Tibial nerve (tissue), 4 donors: ENCODE data around the gene MYRFL. TPM values are rescaled to one million over a fixed set of nuclear protein-coding genes. Genes with fewer than 3 reads are reported as not detected.
"Not testable (repeated sequence)": the region's sequence is repeated elsewhere in the genome, so short reads cannot be mapped to it uniquely, and the experiment has no call there.

Experiments
- DNase-seq, 2 donors: peaks; one replicate each; pipeline ENCODE4 v3.0.0-alpha.2; 2019; ENCODE audit warnings: low spot score in 2 of 2
- H3K27ac ChIP-seq, 4 donors: fragments of 200-600 bp; sonication (generic) in 3 of 4; one replicate each; pipeline ENCODE4 v1.5.1; 2017 to 2019; ENCODE audit warnings: mild to moderate bottlenecking in 1 of 4
- H3K27me3 ChIP-seq, 2 donors: fragments of 200-600 bp; sonication (generic) in 1 of 2; one replicate each; pipeline versions ENCODE4 v1.5.1 to v1.6.0; 2017 to 2019
- H3K36me3 ChIP-seq, 3 donors: fragments of 200-600 bp; sonication (generic); one replicate each; pipeline ENCODE4 v1.5.1; 2018 to 2019
- H3K4me1 ChIP-seq, 4 donors: fragments of 200-600 bp; sonication (generic) in 3 of 4; one replicate each; pipeline ENCODE4 v1.5.1; 2017 to 2019
- H3K4me3 ChIP-seq, 4 donors: fragments of 200-600 bp; sonication (generic) in 3 of 4; one replicate each; pipeline ENCODE4 v1.5.1; 2017 to 2019; ENCODE audit warnings: mild to moderate bottlenecking in 1 of 4, moderate library complexity in 1 of 4
- H3K9me3 ChIP-seq, 4 donors: fragments of 200-600 bp; sonication (generic) in 3 of 4; one replicate each; pipeline ENCODE4 v1.5.1; 2017 to 2019
- CTCF ChIP-seq, 5 experiments: fragments of 200-600 bp in 3 of 5; fragments of 450-650 bp in 2 of 5; sonication (generic) in 3 of 5; IDR thresholded peaks; one replicate each; pipeline ENCODE4 v1.5.1; 2016 to 2019; ENCODE audit warnings: antibody characterized with exemption in 5 of 5, mild to moderate bottlenecking in 3 of 5, moderate library complexity in 2 of 5
- EP300 ChIP-seq, 2 donors: sonication (generic); formaldehyde crosslinking; IDR thresholded peaks; one replicate each; pipeline ENCODE4 v1.6.1; 2017; ENCODE audit warnings: antibody characterized with exemption in 2 of 2, mild to moderate bottlenecking in 1 of 2
- POLR2A ChIP-seq, 2 donors: fragments of 450-650 bp; IDR thresholded peaks; one replicate each; pipeline ENCODE4 v1.6.1; 2017; ENCODE audit warnings: antibody characterized with exemption in 2 of 2, mild to moderate bottlenecking in 2 of 2, moderate library complexity in 2 of 2
- WGBS, 2 donors: methylation state at CpG; one replicate each; pipeline ENCODE4 v1.1.5; 2018; 5-methylcytosine and 5-hydroxymethylcytosine counted together
- total RNA-seq, 4 donors: library from RNA; depleted of rRNA; stranded (reverse); fragments of >200 nt; gene quantifications; one replicate each; pipeline ENCODE4 v1.1.0, GENCODE V29; 2016

Gene MYRFL
- total RNA-seq: under 1 TPM in 1 of 4 donors, not detected in 3; 0.20 TPM

DNA sequence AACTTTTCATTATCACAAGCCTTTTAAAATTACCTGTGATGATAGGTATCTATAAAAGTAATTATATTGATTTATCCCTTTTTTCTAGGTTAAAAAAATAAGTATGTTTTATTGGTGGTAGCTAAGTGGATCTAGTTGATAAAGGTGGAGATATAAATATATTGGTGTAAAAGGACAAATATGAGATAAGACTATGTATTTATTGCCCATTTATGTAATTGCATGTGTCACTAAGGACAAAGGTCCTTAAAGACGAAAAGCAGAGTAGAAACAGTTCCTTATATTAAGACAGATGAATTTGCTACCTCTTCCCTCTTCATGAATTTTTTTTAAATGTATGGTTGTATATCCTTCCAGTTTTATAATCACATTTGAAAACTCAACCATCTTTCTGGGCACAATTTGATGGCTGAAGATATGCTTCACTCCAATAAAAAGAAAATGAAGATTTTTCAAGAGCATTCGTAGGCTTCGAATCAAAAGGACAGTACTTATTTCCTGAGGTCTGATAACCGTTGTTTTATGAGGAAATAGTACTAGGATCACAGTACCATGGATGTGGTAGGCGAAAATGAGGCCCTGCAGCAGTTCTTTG is at the start of gene MYRFL:
MYRFL (plus strand) TSS at position 262 of the 595 bp plus-strand sequence; CDS start at position 553, 291 bp downstream.
- no peak for TF ChIP-seq POLR2A (IDR thresholded peaks at IDR 0.05)
- TF ChIP-seq CTCF (IDR thresholded peaks at IDR 0.05): no peak
- no peak for TF ChIP-seq EP300 (IDR thresholded peaks at IDR 0.05)
- H3K36me3 ChIP-seq: no peaks in the 10 kb centered on the region

DNA sequence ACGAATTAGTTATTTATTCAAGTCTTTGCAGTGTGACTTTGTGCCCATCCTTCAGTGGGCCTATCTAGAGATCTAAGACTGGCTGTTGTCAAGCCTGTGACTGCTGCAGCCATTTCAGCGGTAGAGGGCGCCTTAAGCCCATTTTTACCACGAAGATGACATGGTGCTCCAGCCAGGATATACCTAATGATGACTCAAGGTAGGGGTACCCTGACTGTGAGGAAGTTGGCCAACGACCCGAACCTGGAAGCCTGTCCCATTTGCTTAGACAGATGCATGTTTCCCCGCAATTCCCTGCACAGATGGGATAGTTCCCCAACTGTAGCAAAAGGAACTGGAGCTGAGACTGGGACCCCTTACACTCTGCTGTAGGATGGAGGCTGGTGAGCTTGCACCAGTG is 45.1 kb upstream of the MYRFL start:
- 61 to 64% methylated on average over 7 of the region's 7 CpGs for WGBS, 2 donors
- no peaks in the 10 kb centered on the region for H3K27me3 ChIP-seq

More for the DNA sequence above, at the start of gene MYRFL:
- WGBS, 2 donors: 88 to 92% methylated on average over 5 of the region's 5 CpGs
- Histone ChIP-seq H3K9me3 (no peaks in the 10 kb centered on the region), H3K4me1 (peaks cover 0 to 17% (median 7%) of the 10 kb centered on the region in 4 donors), H3K27me3 (no peaks in the 10 kb centered on the region), H3K4me3 (peak within 1 kb of the TSS in 1 of 4 donors; percentile 1), H3K27ac (no peak within 1 kb of the TSS)
- DNase-seq: no peak

DNA sequence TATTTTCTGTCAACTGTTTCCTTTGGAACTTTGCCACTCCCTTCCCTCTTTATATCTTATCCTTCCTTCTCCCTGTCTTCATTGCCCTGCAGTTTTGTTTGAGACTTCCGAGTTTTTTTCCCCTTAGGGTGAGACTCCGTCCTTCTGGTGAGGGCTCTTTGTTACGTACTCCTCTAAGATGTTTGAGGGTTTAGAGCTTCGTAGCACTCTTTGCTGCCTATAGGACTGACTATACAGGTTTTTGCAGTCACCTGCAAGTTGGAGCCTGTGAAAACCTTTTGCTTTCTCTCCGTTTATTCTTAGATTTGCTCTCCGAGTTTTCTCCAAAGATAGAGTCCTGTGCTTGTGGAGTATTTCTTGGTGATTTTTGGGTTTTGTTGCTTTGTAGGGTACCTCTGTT is 41.7 kb upstream of the MYRFL start:
- 83 to 86% methylated on average over 6 of the region's 6 CpGs for WGBS, 2 donors
- Histone ChIP-seq H3K4me3 (no peak overlapping the region), H3K36me3 (peaks cover 0 to 30% (median 0%) of the 10 kb centered on the region in 3 donors), H3K9me3 (peaks cover 0 to 14% (median 0%) of the 10 kb centered on the region in 4 donors), H3K27me3 (no peaks in the 10 kb centered on the region), H3K4me1 (no peaks in the 10 kb centered on the region), H3K27ac (no peak overlapping the region)
- TF ChIP-seq EP300 (IDR thresholded peaks at IDR 0.05) (no peak), CTCF (IDR thresholded peaks at IDR 0.05) (no peak), POLR2A (IDR thresholded peaks at IDR 0.05) (no peak)
- DNase-seq: no peak

More for the DNA sequence above, 45.1 kb upstream of the MYRFL start:
- H3K4me1 ChIP-seq: no peaks in the 10 kb centered on the region
- H3K36me3 ChIP-seq: peaks cover 0 to 19% (median 0%) of the 10 kb centered on the region in 3 donors
- TF ChIP-seq EP300 (IDR thresholded peaks at IDR 0.05) (no peak), POLR2A (IDR thresholded peaks at IDR 0.05) (no peak), CTCF (IDR thresholded peaks at IDR 0.05) (no peak)
- no peak overlapping the region for H3K27ac ChIP-seq
- no peak overlapping the region for H3K4me3 ChIP-seq
- H3K9me3 ChIP-seq: peaks cover 0 to 14% (median 0%) of the 10 kb centered on the region in 4 donors
- DNase-seq: no peak

DNA sequence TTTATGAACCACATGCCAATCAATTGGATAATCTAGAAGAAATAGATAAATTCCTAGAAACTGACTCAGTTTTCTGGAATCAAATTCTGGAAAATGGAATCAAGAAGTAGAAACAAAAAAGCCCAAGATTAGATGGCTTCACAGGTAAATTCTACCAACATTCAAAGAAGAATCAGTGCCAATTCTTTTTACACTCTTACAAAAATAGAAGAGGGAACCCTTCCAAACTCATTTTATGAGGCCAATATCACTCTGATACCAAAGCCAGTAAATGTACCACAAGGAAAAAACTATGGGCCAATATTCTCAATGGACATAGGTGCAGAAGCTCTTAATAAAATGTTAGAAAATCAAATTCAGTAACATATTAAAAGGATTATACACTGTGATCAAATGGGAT is 35.7 kb upstream of the MYRFL start:
- no peaks in the 10 kb centered on the region for H3K4me1 ChIP-seq
- H3K9me3 ChIP-seq: peaks cover 0 to 39% (median 5%) of the 10 kb centered on the region in 4 donors
- no peak overlapping the region for H3K4me3 ChIP-seq
- TF ChIP-seq EP300 (IDR thresholded peaks at IDR 0.05): no peak
- no peak for TF ChIP-seq POLR2A (IDR thresholded peaks at IDR 0.05)
- TF ChIP-seq CTCF (IDR thresholded peaks at IDR 0.05): no peak
- no peak for DNase-seq
- no peaks in the 10 kb centered on the region for H3K27me3 ChIP-seq
- peaks cover 0 to 26% (median 0%) of the 10 kb centered on the region in 3 donors for H3K36me3 ChIP-seq
- H3K27ac ChIP-seq: no peak overlapping the region

DNA sequence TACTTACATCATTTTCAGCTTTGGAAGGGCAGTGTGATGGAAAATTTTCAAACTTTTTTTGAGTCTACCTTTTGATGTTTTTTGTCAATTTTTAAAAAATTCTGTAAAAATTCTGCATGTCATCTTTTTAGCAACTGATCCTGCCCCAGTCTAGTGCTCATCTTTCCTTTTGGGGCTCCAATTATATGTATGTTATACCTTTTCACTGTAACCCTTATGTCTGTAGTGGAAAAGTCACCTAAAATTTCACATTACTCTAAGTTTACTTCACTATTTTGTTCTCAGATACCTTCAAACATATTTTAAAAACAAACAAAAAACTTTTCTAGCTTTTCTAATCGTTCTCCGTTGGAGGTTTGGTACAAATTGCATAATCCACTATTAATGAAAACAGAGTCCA is 32.5 kb upstream of the MYRFL start:
- Histone ChIP-seq H3K4me1 (no peaks in the 10 kb centered on the region), H3K27ac (no peak overlapping the region), H3K27me3 (no peaks in the 10 kb centered on the region), H3K36me3 (peaks cover 0 to 35% (median 0%) of the 10 kb centered on the region in 3 donors), H3K4me3 (no peak overlapping the region), H3K9me3 (peaks cover 0 to 39% (median 5%) of the 10 kb centered on the region in 4 donors)
- 96 to 98% methylated on average over 2 of the region's 2 CpGs for WGBS, 2 donors
- no peak for DNase-seq
- no peak for TF ChIP-seq EP300 (IDR thresholded peaks at IDR 0.05)
- no peak for TF ChIP-seq CTCF (IDR thresholded peaks at IDR 0.05)
- TF ChIP-seq POLR2A (IDR thresholded peaks at IDR 0.05): no peak

DNA sequence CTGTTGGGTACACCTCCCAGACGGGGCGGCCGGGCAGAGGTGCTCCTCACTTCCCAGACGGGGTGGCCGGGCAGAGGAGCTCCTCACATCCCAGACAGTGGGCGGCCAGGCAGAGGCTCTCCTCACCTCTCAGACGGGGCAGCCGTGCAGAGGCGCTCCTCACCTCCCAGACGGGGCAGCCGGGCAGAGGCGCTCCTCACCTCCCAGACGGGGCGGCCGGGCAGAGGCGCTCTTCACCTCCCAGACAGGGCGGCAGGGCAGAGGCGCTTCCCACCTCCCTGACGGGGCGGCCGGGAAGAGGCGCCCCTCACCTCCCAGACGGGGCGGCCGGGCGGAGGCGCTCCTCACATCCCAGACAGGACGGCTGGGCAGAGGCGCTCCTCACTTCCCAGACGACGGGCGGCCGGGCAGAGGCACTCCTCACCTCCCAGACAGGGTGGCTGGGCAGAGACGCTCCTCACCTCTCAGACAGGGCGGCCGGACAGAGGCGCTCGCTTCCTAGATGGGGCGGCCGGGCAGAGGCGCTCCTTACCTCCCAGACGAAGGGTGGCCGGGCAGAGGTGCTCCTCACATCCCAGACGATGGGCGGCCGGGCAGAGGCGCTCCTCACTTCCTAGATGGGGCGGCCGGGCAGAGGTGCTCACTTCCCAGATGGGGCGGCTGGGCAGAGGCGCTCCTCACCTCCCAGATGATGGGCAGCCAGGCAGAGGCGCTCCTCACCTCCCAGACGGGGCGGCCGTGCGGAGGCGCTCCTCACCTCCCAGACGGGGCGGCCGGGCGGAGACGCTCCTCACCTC is 17.7 kb upstream of the MYRFL start:
- not testable (repeated sequence) for DNase-seq, H3K4me1 ChIP-seq, H3K27me3 ChIP-seq, H3K4me3 ChIP-seq, H3K27ac ChIP-seq
- Histone ChIP-seq H3K9me3 (peaks cover 0 to 19% (median 0%) of the 10 kb centered on the region in 4 donors), H3K36me3 (peaks cover 0 to 31% (median 0%) of the 10 kb centered on the region in 3 donors)
- WGBS, 2 donors: 89 to 97% methylated on average over 36 to 44 of the region's 62 CpGs
